ENCODE results near the gene TANGO2. TPM values are rescaled to one million over a fixed set of nuclear protein-coding genes. Genes with fewer than 3 reads are reported as not detected.

TANGO2 gene
- total and polyA plus RNA-seq, 2 donors (not counting 1 experiment from before 2014, with no cell fraction given): 75.5 to 75.6 TPM

GRCh38 chr22:20114506-20115475, 93.9 kb downstream of the TANGO2 start:
- TF ChIP-seq CTCF (IDR thresholded peaks at IDR 0.05) (no peak), EZH2 (IDR thresholded peaks at IDR 0.05; ENCODE audit: borderline replicate concordance, insufficient read depth, low read depth, low read length, poor library complexity, severe bottlenecking) (no peak)

More at GRCh38 chr22:20114506-20115475, 93.9 kb downstream of the TANGO2 start:
- Histone ChIP-seq H3K9me3 (ENCODE audit: control extremely low read depth in 1 of 3, control insufficient read depth in 2 of 3, insufficient read depth in 1 of 3, low read length in 2 of 3) (no peaks in the 10 kb centered on the region), H3K4me3 (ENCODE audit: control extremely low read depth in 1 of 5, extremely low read depth in 1 of 5, insufficient read depth in 1 of 5, low read depth in 2 of 5, low read length in 4 of 5) (no peak overlapping the region), H3K36me3 (replicated peaks in 1 of 2; ENCODE audit: control extremely low read depth in 1 of 2, control insufficient read depth in 1 of 2, extremely low read depth in 1 of 2, insufficient read depth in 2 of 2, low read length in 1 of 2) (peaks cover 0 to 39% of the 10 kb centered on the region in 2 experiments), H3K9ac (ENCODE audit: low read length) (no peak overlapping the region), H3K79me2 (ENCODE audit: control insufficient read depth, insufficient read depth, low read length) (peaks cover 39% of the 10 kb centered on the region), H3K4me1 (ENCODE audit: control insufficient read depth in 2 of 2, insufficient read depth in 2 of 2, low read length in 2 of 2) (peaks cover 19 to 44% of the 10 kb centered on the region in 2 donors), H3K27me3 (replicated peaks in 1 of 4; ENCODE audit: control extremely low read depth in 1 of 4, control insufficient read depth in 3 of 4, insufficient read depth in 4 of 4, low read length in 3 of 4) (no peaks in the 10 kb centered on the region), H2AFZ (ENCODE audit: insufficient read depth, low read depth, low read length, poor library complexity, severe bottlenecking) (no peak overlapping the region), H4K20me1 (ENCODE audit: control insufficient read depth, insufficient read depth, low read length, poor library complexity, severe bottlenecking) (peaks cover 28% of the 10 kb centered on the region), H3K27ac (ENCODE audit: low read length in 2 of 2) (no peak overlapping the region), H3K4me2 (replicated peaks; ENCODE audit: low read depth, low read length, poor library complexity, severe bottlenecking) (no peak overlapping the region)
- Mint-ChIP-seq H3K4me3 (peak overlapping the region; percentile 60), H3K27ac (peak overlapping the region; percentile 77), H3K4me1 (peaks cover 32% of the 10 kb centered on the region), H3K9me3 (ENCODE audit: insufficient read depth) (no peaks in the 10 kb centered on the region), H3K27me3 (no peaks in the 10 kb centered on the region)
- DNase-seq: peak; percentile 13
- ChIA-PET CTCF (no interaction called here), POLR2A (no interaction called here)
- 96% methylated on average over 30 of the region's 36 CpGs for WGBS (ENCODE audit: insufficient coverage)
- intact Hi-C loops (cut with micrococcal nuclease): loop anchor here (5.0 to 10.0 kb wide), 2 partner anchors 740 to 888 kb away; partner anchors contain the start of genes PI4KA, SNAP29 and THAP7
- no peak for ATAC-seq (ENCODE audit: low read depth)

Measured in B cell (primary cell).